ENCODE results near the gene SH3RF3.

The SH3RF3 gene

GRCh38 chr2:109513749-109514588 is 385.0 kb downstream of the SH3RF3 start:
- no peak for DNase-seq

GRCh38 chr2:109514857-109515256 is 385.9 kb downstream of the SH3RF3 start:
- no peak for DNase-seq

- peak; percentile 81 for DNase-seq
Measured at GRCh38 chr2:109516445-109517117, 387.6 kb downstream of the SH3RF3 start.

- no peak for DNase-seq
Measured at GRCh38 chr2:109517118-109517889, 388.3 kb downstream of the SH3RF3 start.

- no peak for DNase-seq
Measured at GRCh38 chr2:109519513-109519912, 390.5 kb downstream of the SH3RF3 start.

GRCh38 chr2:109521233-109522062 is 392.4 kb downstream of the SH3RF3 start:
- DNase-seq, result no peak

- no peak for DNase-seq
Measured at GRCh38 chr2:109522063-109522374, 393.0 kb downstream of the SH3RF3 start.

GRCh38 chr2:109523121-109523520 is 394.1 kb downstream of the SH3RF3 start:
- DNase-seq, result no peak

- no peak for DNase-seq
Measured at GRCh38 chr2:109523536-109524361, 394.7 kb downstream of the SH3RF3 start.

GRCh38 chr2:109525836-109526235 is 396.8 kb downstream of the SH3RF3 start:
- no peak for DNase-seq

GRCh38 chr2:109526442-109526970 is 397.5 kb downstream of the SH3RF3 start:
- DNase-seq, result no peak

- no peak for DNase-seq
Measured at GRCh38 chr2:109527079-109527478, 398.1 kb downstream of the SH3RF3 start.

GRCh38 chr2:109527846-109528705 is 399.1 kb downstream of the SH3RF3 start:
- DNase-seq, result no peak

GRCh38 chr2:109528811-109529501 is 400.0 kb downstream of the SH3RF3 start:
- no peak for DNase-seq

- no peak for DNase-seq
Measured at GRCh38 chr2:109529532-109530449, 400.8 kb downstream of the SH3RF3 start.

GRCh38 chr2:109530712-109531111 is 401.7 kb downstream of the SH3RF3 start:
- no peak for DNase-seq

- DNase-seq, result no peak
Measured at GRCh38 chr2:109531221-109531620, 402.2 kb downstream of the SH3RF3 start.

GRCh38 chr2:109531896-109532727 is 403.1 kb downstream of the SH3RF3 start:
- no peak for DNase-seq
